Pulmonary artery endothelial cell (primary cell): ENCODE measurements around the gene ANKRD45. TPM values are rescaled to one million over a fixed set of nuclear protein-coding genes. Genes with fewer than 3 reads are reported as not detected.
"Not testable (repeated sequence)": the region's sequence is repeated elsewhere in the genome, so short reads cannot be mapped to it uniquely, and the experiment has no call there.

ENCODE experiments used
- DNase-seq: peaks from one replicate; pipeline ENCODE4 v3.0.0-alpha.2; 2011; ENCODE audit warnings: low read depth, low spot score
- total RNA-seq: library from RNA; depleted of rRNA; stranded (reverse); fragments of >200 nt; gene quantifications from 2 replicates; pipeline ENCODE4 v1.2.3, GENCODE V29; 2014

ANKRD45 gene
- total RNA-seq, 1 donor from 2014 or later: 0.20 TPM

- DNase-seq: no peak
Observed at GRCh38 chr1:173572201-173572873, 97.3 kb downstream of the ANKRD45 start.

GRCh38 chr1:173570370-173571007 lies 99.2 kb downstream of the ANKRD45 start:
- DNase-seq: no peak

GRCh38 chr1:173568483-173568882 lies 101.2 kb downstream of the ANKRD45 start:
- no peak for DNase-seq

- DNase-seq: not testable (repeated sequence)
Observed at GRCh38 chr1:173563846-173564245, 105.8 kb downstream of the ANKRD45 start.

GRCh38 chr1:173562813-173563212 lies 106.8 kb downstream of the ANKRD45 start:
- DNase-seq: no peak

GRCh38 chr1:173561263-173561662 lies 108.4 kb downstream of the ANKRD45 start:
- no peak for DNase-seq

GRCh38 chr1:173560285-173560880 lies 109.3 kb downstream of the ANKRD45 start:
- DNase-seq: no peak

Other genes with a start within 250 kb of the ANKRD45 start
- 183 and 239 TPM in 2 replicates for gene PRDX6, start 192.5 kb downstream of the ANKRD45 start, total RNA-seq
- gene SLC9C2, start 66.8 kb downstream of the ANKRD45 start, total RNA-seq: not detected in 2 replicates
- gene TEX50, start 34.5 kb downstream of the ANKRD45 start, total RNA-seq: not detected in 2 replicates
- 34.1 and 48.8 TPM in 2 replicates for gene KLHL20, start 45.1 kb upstream of the ANKRD45 start, total RNA-seq
- 18.7 and 34.6 TPM in 2 replicates for gene DARS2, start 154.8 kb upstream of the ANKRD45 start, total RNA-seq
- 17.5 and 35.8 TPM in 2 replicates for gene CENPL, start 155.0 kb upstream of the ANKRD45 start, total RNA-seq
- 244 and 416 TPM in 2 replicates for gene GAS5, start 198.1 kb upstream of the ANKRD45 start, total RNA-seq
- 3.6 and 5.6 TPM in 2 replicates for gene ZBTB37, start 198.5 kb upstream of the ANKRD45 start, total RNA-seq
- gene SERPINC1, start 247.5 kb upstream of the ANKRD45 start, total RNA-seq: 0.14 TPM in 1 of 2 replicates, not detected in the other